Measurements from ENCODE around the gene FRAS1.
"Not testable (repeated sequence)": the region's sequence is repeated elsewhere in the genome, so short reads cannot be mapped to it uniquely, and the experiment has no call there.

Gene FRAS1

GRCh38 chr4:78119698-78120097, 62.6 kb downstream of the FRAS1 start:
- DNase-seq: no peak

GRCh38 chr4:78120144-78120880, 63.2 kb downstream of the FRAS1 start:
- DNase-seq: no peak

- DNase-seq: no peak
Measured at GRCh38 chr4:78121338-78121904, 64.3 kb downstream of the FRAS1 start.

- not testable (repeated sequence) for DNase-seq
Measured at GRCh38 chr4:78125834-78126331, 68.8 kb downstream of the FRAS1 start.

- DNase-seq: no peak
Measured at GRCh38 chr4:78129383-78130108, 72.4 kb downstream of the FRAS1 start.

GRCh38 chr4:78131403-78131802, 74.3 kb downstream of the FRAS1 start:
- DNase-seq: no peak

GRCh38 chr4:78136109-78137081, 79.3 kb downstream of the FRAS1 start:
- DNase-seq: no peak

- DNase-seq: no peak
Measured at GRCh38 chr4:78137532-78137931, 80.4 kb downstream of the FRAS1 start.

GRCh38 chr4:78138252-78138651, 81.1 kb downstream of the FRAS1 start:
- no peak for DNase-seq

- no peak for DNase-seq
Measured at GRCh38 chr4:78143634-78144033, 86.5 kb downstream of the FRAS1 start.

GRCh38 chr4:78145008-78145407, 87.9 kb downstream of the FRAS1 start:
- DNase-seq: no peak

- DNase-seq: no peak
Measured at GRCh38 chr4:78145622-78146021, 88.5 kb downstream of the FRAS1 start.

- DNase-seq: no peak
Measured at GRCh38 chr4:78149751-78150542, 92.8 kb downstream of the FRAS1 start.

- DNase-seq: no peak
Measured at GRCh38 chr4:78150543-78150864, 93.4 kb downstream of the FRAS1 start.

- no peak for DNase-seq
Measured at GRCh38 chr4:78152795-78153194, 95.7 kb downstream of the FRAS1 start.

GRCh38 chr4:78154972-78155590, 98.0 kb downstream of the FRAS1 start:
- DNase-seq: no peak

- DNase-seq: no peak
Measured at GRCh38 chr4:78155616-78156105, 98.5 kb downstream of the FRAS1 start.

- DNase-seq: no peak
Measured at GRCh38 chr4:78156520-78156919, 99.4 kb downstream of the FRAS1 start.

- no peak for DNase-seq
Measured at GRCh38 chr4:78162342-78162741, 105.2 kb downstream of the FRAS1 start.

- no peak for DNase-seq
Measured at GRCh38 chr4:78162821-78163220, 105.7 kb downstream of the FRAS1 start.

GRCh38 chr4:78165758-78166157, 108.6 kb downstream of the FRAS1 start:
- DNase-seq: no peak
